Esophagus muscularis mucosa (tissue), 4 donors: ENCODE results near the gene SDK1. TPM values are rescaled to one million over a fixed set of nuclear protein-coding genes. Genes with fewer than 3 reads are reported as not detected.

Experiments used
- DNase-seq: peaks from one replicate; pipeline ENCODE4 v3.0.0-alpha.2; 2017; ENCODE audit errors: extremely low spot score
- H3K27ac ChIP-seq, 4 donors: fragments of 200-600 bp; sonication (generic); replicated peaks in 1 of 4; 1 replicate in 3 of 4; 2 replicates in 1 of 4; pipeline ENCODE4 v1.5.1; 2016 to 2019; ENCODE audit warnings: mild to moderate bottlenecking in 1 of 4
- H3K27me3 ChIP-seq, 4 donors: fragments of 200-600 bp; sonication (generic); one replicate each; pipeline versions ENCODE4 v1.5.1 to v1.6.0; 2016 to 2019
- H3K36me3 ChIP-seq, 4 donors: fragments of 200-600 bp; sonication (generic); one replicate each; pipeline ENCODE4 v1.5.1; 2016 to 2019
- H3K4me1 ChIP-seq, 4 donors: fragments of 200-600 bp; sonication (generic); one replicate each; pipeline ENCODE4 v1.5.1; 2016 to 2019
- H3K4me3 ChIP-seq, 4 donors: fragments of 200-600 bp; sonication (generic); 1 replicate in 2 of 4; 2 replicates in 2 of 4; pipeline ENCODE4 v1.5.1; 2016 to 2019; ENCODE audit warnings: mild to moderate bottlenecking in 4 of 4, moderate library complexity in 1 of 4
- H3K9me3 ChIP-seq, 4 donors: fragments of 200-600 bp; sonication (generic); 1 replicate in 3 of 4; 2 replicates in 1 of 4; pipeline ENCODE4 v1.5.1; 2016 to 2019
- CTCF ChIP-seq, 3 experiments: fragments of 200-600 bp in 2 of 3; fragments of 450-650 bp in 1 of 3; sonication (generic) in 2 of 3; IDR thresholded peaks; one replicate each; pipeline ENCODE4 v1.5.1; 2017 to 2019; ENCODE audit warnings: antibody characterized with exemption in 3 of 3, mild to moderate bottlenecking in 2 of 3, moderate library complexity in 1 of 3
- EP300 ChIP-seq: sonication (generic); formaldehyde crosslinking; IDR thresholded peaks from one replicate; pipeline ENCODE4 v1.6.1; 2017; ENCODE audit warnings: antibody characterized with exemption
- POLR2A ChIP-seq: fragments of 450-650 bp; IDR thresholded peaks from one replicate; pipeline ENCODE4 v1.6.1; 2017; ENCODE audit warnings: antibody characterized with exemption, moderate library complexity, mild to moderate bottlenecking, low read depth
- POLR2AphosphoS5 ChIP-seq, 2 donors: sonication (generic); formaldehyde crosslinking; IDR thresholded peaks; one replicate each; pipeline ENCODE4 v1.6.1; 2017; ENCODE audit warnings: antibody characterized with exemption in 2 of 2
- WGBS: methylation state at CpG from one replicate; pipeline ENCODE4 v1.1.5; 2018; 5-methylcytosine and 5-hydroxymethylcytosine counted together
- intact Hi-C: fragments of 100-400 bp; cut with DNase I; formaldehyde crosslinking; loops from one replicate; pipeline ENCODE4 v1.15.1; 2023
- total RNA-seq, 4 donors: library from RNA; depleted of rRNA; stranded (reverse); fragments of >200 nt; gene quantifications; one replicate each; pipeline versions ENCODE4 v1.1.0 to v1.2.1, GENCODE V29; 2016

SDK1 gene
- total RNA-seq, 4 donors from 2014 or later = 7.8 to 18.6 (median 12.0) TPM

DNA sequence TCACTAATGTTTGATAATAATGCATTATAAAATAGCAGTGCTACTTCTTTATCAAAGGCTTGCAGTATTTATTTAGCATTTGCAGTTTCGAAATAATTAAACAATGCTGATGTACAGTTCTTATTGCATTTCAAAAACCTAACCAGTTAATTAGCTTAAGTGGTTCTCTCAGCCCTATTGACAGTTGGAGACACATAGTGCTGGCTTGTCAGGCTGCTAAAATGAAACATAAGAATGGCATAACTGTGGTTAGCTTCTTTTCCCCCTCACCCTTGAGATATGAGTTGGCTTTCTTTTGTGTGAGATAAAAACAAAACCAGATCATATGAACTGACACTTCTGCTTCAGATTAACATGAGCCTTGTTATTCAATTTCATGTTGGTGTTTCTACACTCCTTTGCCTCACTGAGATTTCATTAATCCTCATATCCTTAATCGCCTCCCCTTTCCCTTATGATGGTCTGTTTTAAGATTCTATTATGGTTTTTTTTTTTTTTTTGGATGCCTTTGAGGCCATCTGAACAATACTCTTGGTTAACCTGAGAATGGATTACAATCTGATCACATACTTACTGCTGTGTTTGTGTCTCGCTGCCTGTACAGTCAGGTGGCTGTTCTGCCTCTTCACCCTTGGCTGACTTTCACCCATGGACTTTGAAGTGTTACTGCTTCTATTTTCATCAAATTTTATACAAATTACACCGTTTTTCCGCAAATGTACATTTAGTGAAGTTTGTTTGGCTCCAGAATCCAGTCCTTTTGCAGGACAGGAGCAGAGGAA lies 108.0 kb downstream of the SDK1 start:
- no peak overlapping the region for H3K27ac ChIP-seq
- intact Hi-C loops = no loop called here
- H3K9me3 ChIP-seq = no peaks in the 10 kb centered on the region
- H3K27me3 ChIP-seq = no peaks in the 10 kb centered on the region
- 76% methylated on average over 5 of the region's 5 CpGs for WGBS
- H3K36me3 ChIP-seq = no peaks in the 10 kb centered on the region
- H3K4me3 ChIP-seq = no peak overlapping the region
- H3K4me1 ChIP-seq = no peaks in the 10 kb centered on the region
- TF ChIP-seq POLR2AphosphoS5 (IDR thresholded peaks at IDR 0.05) = no peak
- TF ChIP-seq CTCF (IDR thresholded peaks at IDR 0.05) = no peak
- TF ChIP-seq EP300 = no peak
- no peak for TF ChIP-seq POLR2A
- no peak for DNase-seq

DNA sequence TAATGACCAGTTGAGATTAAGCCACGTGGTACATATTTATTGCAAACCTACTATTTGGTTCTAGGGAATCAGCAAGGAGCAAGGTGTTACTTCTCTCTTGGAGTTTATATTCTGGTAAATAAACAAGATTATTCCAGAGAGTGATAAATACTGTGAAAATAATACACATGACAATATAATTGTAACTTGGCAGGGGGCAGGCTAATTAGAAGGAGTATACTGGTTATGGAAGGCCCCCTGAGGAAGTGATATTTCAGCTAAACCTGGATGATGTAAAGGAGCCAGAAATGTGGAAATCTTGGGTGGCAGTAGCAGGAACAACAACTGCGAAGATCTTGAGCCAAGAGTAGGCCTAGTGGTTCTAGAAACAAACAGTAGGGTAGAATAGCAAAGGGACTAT lies 111.8 kb downstream of the SDK1 start:
- DNase-seq = no peak
- WGBS = 86% methylated on average over 2 of the region's 2 CpGs
- Histone ChIP-seq H3K27me3 (no peaks in the 10 kb centered on the region), H3K4me1 (no peaks in the 10 kb centered on the region), H3K9me3 (no peaks in the 10 kb centered on the region), H3K4me3 (no peak overlapping the region), H3K27ac (no peak overlapping the region), H3K36me3 (no peaks in the 10 kb centered on the region)
- TF ChIP-seq CTCF (IDR thresholded peaks at IDR 0.05) (no peak), POLR2AphosphoS5 (IDR thresholded peaks at IDR 0.05) (no peak), EP300 (no peak), POLR2A (no peak)
- intact Hi-C loops = no loop called here

DNA sequence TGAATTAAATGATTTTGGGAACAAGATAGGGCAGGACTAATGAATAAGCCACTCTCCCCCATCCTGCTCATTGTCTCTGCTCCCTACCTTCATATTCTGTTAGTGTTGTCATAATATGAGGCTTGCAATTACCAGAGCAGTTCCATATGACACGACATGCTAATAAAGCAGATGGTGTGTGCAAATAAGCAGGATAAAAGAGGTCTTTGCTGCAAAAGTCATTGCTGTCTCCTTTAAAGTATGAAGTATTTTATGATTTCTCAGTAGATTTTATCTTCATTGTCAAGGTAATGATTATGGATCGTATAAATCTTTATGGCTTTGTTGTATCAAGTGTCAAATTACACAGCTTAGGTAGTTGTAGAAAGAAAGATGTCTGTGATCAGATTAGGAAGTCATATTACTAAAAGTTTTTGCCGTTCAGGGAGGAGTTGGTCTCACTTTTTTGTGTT lies 114.8 kb downstream of the SDK1 start:
- 67% methylated on average over 3 of the region's 3 CpGs for WGBS
- no peaks in the 10 kb centered on the region for H3K36me3 ChIP-seq
- H3K27ac ChIP-seq = no peak overlapping the region
- intact Hi-C loops = no loop called here
- no peaks in the 10 kb centered on the region for H3K4me1 ChIP-seq
- no peak for DNase-seq
- H3K27me3 ChIP-seq = no peaks in the 10 kb centered on the region
- no peak for TF ChIP-seq CTCF (IDR thresholded peaks at IDR 0.05)
- no peak for TF ChIP-seq POLR2AphosphoS5 (IDR thresholded peaks at IDR 0.05)
- TF ChIP-seq EP300 = no peak
- TF ChIP-seq POLR2A = no peak
- H3K9me3 ChIP-seq = no peaks in the 10 kb centered on the region
- no peak overlapping the region for H3K4me3 ChIP-seq

GRCh38 chr7:3416453-3416852 lies 115.4 kb downstream of the SDK1 start:
- no peaks in the 10 kb centered on the region for H3K36me3 ChIP-seq
- peaks cover 0 to under 1% (median 0%) of the 10 kb centered on the region in 4 donors for H3K9me3 ChIP-seq
- DNase-seq = no peak
- TF ChIP-seq EP300 (no peak), POLR2A (no peak), POLR2AphosphoS5 (IDR thresholded peaks at IDR 0.05) (no peak), CTCF (IDR thresholded peaks at IDR 0.05) (no peak)
- H3K27ac ChIP-seq = no peak overlapping the region
- 88% methylated on average over 4 of the region's 4 CpGs for WGBS
- no peaks in the 10 kb centered on the region for H3K4me1 ChIP-seq
- H3K4me3 ChIP-seq = no peak overlapping the region
- intact Hi-C loops = no loop called here
- H3K27me3 ChIP-seq = no peaks in the 10 kb centered on the region
